GM19035 (cell line): Measurements from ENCODE around the gene RBM28.

Source experiments
- ATAC-seq: cut with Tn5 transposase; IDR thresholded peaks from one replicate; pipeline ENCODE4 v1.9.1; 2021; ENCODE audit not compliant: unreplicated experiment

The RBM28 gene

GRCh38 chr7:128350708-128351295 lies 7.1 kb upstream of the RBM28 start:
- no peak for ATAC-seq

DNA sequence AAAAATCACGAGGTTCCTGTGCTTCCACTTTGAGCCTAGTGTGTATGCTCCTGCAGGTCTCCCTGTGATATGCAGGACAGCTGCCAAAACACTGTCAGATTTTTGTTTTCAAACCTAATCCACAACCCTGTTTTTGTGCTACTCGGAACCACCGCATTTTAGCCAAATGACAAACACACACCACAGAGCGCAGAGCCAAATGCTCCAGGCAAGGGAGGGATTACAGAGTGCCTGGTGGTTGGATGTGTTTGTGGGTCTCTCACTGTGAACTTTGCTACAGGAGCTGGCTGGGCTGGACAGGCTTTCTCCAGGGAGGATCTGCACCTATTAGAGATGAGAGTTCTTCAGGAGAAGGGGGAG lies 5.7 kb upstream of the RBM28 start:
- ATAC-seq, result no peak

GRCh38 chr7:128347647-128348097 lies 4.0 kb upstream of the RBM28 start:
- ATAC-seq, result no peak

DNA sequence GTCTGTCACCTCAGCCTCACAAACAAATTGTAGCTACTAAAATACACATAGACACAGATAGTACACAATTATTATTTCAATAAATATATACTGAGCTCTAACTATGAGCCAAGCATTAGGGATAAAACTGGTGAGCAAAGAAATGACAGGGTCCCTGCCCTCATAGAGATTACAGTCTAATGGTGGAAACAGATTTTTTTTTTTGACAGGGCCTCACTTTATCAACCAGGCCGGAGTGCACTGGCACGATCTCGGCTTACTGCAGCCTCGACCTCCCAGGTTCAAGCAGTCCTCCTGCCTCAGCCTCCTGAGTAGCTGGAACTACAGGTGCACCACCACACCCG lies 695 bp upstream of the RBM28 start:
- ATAC-seq, result no peak

DNA sequence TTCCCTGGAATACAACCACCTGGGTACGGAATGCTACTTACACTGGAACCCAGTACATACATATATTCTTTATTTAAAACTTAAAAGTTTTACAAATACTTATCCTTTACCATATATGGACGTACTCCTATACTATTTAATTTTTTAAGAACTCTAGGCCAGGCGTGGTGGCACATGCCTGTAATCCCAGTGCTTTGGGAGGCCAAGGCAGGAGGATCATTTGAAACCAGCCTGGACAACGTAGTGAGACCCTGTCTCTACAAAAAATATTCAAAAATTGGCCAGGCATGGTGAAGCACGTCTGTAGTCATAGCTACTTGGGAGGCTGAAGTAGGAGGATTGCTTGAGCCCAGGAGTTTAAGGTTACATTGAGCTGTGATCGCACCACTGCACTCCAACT lies 2.0 kb downstream of the RBM28 start:
- ATAC-seq, result no peak

GRCh38 chr7:128335730-128336129 lies 8.0 kb downstream of the RBM28 start:
- ATAC-seq, result no peak

DNA sequence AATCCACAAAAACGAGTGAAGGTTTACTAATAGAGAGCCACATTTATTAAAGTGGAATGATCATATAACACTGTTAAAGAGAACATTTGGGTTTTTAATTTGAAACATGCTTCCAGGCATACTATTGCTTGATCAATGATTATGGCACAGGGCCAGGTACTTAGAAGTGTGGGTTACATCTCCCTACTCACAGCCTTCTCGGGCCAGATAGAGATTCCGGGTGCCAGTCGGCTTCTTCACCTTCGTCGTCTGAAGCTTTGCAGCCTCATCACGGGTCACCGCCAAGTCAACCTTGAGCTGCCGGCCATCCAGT lies 19.4 kb downstream of the RBM28 start:
- no peak for ATAC-seq

DNA sequence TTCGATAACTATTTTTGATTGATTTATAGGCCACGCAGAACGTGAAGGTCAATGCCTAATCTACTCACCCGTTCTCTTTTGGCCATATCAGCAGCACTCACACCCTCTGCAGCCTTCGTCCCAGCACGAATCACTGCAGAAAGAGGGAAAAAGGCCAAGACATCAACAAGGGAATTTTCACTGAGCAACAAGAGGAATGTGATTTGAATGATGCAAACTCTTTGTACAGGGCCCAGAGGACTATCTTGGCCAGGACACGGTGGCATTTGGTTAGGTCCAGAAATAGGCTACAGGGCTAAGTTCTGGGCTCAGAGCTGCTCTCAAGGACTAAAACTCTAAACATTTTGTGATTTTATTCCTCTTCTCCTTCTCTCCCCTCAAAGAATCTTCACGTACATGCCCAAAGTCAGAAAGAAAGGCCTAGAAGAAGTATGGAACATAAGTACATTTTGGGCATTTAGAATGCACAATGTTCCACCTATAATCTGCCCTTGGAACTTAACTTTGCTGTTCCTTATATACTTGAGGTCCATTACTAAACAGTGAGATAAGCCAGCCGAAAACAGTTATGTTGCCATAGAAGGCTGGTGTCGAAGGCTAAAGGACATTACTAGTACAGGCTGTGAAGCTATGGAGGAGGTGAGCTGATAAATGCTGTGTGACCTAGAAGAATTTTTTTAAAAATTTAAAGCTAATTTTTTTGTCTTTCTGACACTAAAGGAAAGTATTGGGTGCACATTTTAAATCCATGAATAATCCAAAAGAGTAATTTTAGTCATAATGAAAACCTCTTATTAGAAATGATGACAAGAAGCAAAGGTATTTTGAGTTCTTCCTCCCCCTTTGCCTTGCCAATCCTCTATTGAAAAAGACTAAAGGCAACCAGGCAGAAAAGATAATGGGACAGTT lies 20.0 kb downstream of the RBM28 start:
- no peak for ATAC-seq

GRCh38 chr7:128323040-128323439 lies 20.7 kb downstream of the RBM28 start:
- ATAC-seq, result no peak

GRCh38 chr7:128322040-128322643 lies 21.6 kb downstream of the RBM28 start:
- ATAC-seq, result no peak

GRCh38 chr7:128321044-128321422 lies 22.7 kb downstream of the RBM28 start:
- ATAC-seq, result no peak

DNA sequence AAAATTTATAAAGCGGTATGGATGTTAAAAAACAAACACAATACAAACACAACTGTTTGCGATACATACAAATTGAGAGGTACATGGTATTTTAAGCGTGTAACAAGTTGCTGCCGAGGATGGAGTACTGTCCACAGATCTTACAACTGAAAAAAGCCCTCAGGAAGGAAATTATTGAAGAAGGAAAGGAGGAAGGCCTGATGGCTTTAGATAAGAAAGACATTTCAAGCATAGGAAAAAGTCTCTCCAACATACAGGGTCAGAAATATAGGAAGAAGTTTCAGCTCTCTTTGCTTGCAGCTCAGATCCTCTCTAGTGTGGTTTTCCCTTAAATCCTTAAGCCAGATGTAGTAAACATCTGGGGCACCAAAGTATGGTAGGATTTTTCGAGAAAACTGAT lies 25.0 kb downstream of the RBM28 start:
- ATAC-seq, result no peak

- ATAC-seq, result no peak
These were observed 32.7 kb downstream of the RBM28 start for GRCh38 chr7:128311013-128311412.

DNA sequence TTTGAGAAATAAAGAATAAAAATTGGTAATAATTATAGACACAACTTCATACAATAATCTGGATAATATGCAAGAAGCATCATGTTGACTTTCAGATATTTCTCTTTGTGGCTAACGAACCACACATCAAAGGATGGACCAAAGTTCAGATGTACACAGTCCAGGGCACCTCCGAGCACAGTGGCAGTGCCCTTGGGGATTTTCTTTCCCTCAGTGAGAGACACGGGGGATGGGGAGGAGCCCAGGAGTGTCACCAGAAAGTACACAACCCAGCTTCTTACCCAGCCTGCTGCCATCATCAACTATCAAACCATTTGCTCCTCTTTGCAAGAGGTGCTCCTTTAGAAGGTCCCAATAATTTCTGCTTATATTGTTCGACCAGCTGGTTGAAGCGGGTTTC lies 33.2 kb downstream of the RBM28 start:
- ATAC-seq, result no peak

DNA sequence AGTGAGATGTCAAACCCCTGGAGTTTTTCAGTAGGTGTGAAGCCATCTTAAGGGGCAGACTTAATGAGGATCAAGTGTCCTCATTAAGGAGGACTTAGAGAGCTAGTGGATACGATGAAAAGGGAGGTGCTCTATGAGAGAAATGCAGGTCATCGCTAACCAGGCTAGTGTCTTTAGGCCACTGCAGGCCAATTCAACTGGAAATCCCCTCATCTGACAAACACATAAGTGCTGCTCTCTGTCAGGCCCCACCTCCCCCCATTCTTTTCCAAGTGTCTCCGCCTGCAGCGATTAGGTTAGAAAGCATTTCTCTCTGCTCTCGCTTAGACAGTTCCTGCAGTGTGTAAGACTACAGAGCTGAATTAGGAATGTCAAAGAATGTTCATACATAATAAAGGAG lies 33.7 kb downstream of the RBM28 start:
- no peak for ATAC-seq

DNA sequence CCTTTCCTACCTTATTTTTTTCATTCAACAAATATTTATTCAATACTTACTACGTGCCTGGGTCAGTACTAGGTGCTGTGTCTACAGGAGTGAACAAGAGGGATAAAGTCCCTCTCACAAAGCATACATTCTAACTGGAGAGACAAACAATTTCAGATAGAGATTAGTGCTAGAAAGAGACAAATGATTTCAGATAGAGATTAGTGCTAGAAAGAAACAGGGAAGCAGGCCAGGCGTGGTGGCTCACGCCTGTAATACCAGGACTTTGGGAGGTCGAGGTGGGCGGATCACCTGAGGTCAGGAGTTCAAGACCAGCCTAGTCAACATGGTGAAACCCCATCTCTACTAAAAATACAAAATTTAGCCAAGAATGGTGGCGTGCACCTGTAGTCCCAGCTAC lies 34.6 kb downstream of the RBM28 start:
- no peak for ATAC-seq

DNA sequence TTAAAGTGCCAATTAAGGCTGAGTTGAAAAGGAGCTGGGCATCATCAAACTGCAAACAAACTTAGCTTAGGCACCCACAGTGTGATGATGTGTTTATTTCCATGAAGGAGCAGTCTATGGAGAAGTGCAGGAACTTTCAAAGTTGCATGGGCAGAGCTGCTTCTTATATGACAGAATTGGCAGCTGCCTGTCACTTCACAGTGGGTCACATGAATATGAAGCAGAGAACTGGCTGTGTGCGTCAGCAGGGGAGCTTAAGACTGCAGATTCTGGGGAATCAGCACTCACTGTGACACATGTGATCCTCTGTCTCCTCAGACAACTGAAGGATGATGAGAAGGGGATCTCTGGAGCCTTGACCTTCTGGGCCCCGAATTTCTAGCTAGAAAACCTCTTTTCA lies 36.6 kb downstream of the RBM28 start:
- no peak for ATAC-seq

- ATAC-seq, result no peak
These were observed 39.5 kb downstream of the RBM28 start for GRCh38 chr7:128304212-128304611.

GRCh38 chr7:128303643-128304042 lies 40.1 kb downstream of the RBM28 start:
- ATAC-seq, result no peak

DNA sequence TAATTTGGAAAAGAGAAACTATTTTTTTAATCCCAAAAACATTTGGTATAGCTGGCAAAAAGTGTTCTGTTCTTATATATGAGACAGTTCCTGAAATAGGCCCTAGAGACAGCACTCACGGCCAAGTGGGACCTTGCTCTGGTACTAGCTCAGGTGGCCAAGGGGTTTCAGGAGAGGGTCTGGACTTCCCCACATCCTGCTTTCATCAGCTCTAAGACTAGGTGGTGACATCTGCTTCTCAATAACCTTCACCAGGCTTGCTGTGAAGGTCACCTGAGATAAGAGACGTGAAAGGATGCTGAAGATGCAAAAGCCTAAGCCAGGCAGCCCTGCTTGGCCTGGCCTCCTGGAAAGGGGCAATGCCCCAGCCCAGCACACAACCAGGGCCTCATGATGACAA lies 40.6 kb downstream of the RBM28 start:
- no peak for ATAC-seq

- ATAC-seq, result no peak
These were observed 41.6 kb downstream of the RBM28 start for GRCh38 chr7:128302139-128302538.

DNA sequence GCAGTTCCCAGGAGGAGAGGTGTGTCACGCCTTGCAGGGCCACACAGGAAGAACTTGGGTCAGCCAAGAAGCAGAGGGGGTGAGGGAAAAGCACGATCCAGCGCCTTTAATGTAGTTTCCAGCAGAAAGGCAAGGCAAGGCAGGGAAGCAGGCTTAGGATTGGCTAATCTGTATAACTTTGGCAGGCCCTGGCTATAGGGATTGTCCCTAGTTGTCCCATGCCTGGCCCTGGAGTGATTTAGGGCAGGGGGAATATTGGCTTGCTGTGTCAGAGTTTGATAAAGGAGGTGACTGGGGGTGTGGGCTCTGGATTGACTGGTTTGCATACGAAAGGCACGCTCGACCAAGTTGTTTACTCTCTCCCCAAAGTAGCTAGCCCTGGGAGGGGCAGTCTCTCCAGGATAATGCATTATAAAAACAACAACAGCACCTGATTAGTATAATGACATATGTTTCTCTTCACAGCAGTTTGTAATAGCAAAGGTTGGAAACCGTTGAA lies 44.5 kb downstream of the RBM28 start:
- no peak for ATAC-seq
